ENCODE results near the gene SLC35F4. TPM values are rescaled to one million over a fixed set of nuclear protein-coding genes. Genes with fewer than 3 reads are reported as not detected.

The SLC35F4 gene
- total RNA-seq = not detected

DNA sequence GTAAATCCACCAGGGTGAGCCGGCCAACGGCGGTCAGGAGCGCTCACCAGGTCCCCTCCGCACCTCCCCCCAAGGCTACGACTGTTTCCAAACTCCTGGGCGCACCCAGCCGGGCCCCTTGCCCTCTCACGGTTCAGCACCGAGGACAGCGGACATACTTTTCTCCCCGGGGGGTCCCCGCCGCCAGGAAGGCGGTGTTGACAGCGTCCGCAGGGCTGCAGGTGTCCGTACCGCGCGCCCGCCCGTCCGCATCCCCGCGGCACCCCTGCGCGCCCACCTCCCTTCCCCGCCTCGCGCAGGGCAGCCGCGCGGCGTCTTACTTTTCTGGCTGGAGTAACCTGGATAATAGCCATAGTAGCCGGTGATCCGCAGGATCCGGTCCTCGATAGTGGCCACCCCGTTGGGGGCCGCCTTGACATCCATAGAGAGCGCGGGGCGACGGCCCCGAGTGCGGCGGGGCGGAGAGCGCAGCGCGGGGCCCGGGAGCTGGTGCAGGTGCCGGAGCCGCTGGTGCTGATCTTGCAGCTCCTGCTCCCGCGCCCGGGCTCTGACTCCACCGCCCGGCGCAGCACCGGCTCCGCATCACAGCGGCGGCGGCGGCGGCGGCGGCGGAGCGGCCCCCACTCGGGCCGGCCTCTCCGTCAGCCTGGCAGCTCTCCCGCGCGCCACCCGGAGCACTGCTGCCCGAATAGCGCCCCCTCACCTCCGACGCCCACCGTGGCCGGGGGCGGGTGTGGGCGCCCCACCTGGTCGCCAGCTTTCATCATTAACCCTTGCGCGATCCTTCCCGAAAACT lies at the start of gene SLC35F4:
SLC35F4 (minus strand) TSS at position 690 of the 796 bp plus-strand sequence.
- Mint-ChIP-seq H3K9me3 (no peaks in the 10 kb centered on the region), H3K27me3 (ENCODE audit: low read depth) (no peaks in the 10 kb centered on the region), H3K4me3 (no peak within 1 kb of the TSS), H3K27ac (no peak within 1 kb of the TSS), H3K4me1 (ENCODE audit: low read depth) (no peaks in the 10 kb centered on the region), H3K36me3 (ENCODE audit: insufficient read depth in 2 of 2) (no peaks in the 10 kb centered on the region)
- ATAC-seq (replicated peaks in 1 of 2) (no peak), DNase-seq (no peak)

DNA sequence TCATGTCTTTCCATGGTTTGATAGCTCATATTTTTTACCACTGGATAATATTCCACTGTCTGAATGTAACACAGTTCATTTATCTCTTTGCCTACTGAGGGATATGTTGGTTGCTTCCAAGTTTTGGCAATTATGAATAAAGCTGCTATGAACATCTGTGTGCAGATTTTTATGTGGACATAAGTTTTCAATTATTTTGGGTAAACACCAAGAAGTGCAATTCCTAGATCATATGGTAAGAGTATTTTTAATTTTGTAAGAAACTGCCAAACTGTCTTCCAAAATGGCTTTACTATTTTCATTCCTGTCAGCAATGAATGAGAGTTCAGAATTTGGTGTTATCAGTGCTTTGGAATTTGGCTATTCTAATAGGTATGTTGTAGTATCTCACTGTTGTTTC lies 43.7 kb upstream of the SLC35F4 start:
- no peak overlapping the region for H3K4me3 Mint-ChIP-seq
- DNase-seq (no peak), ATAC-seq (replicated peaks in 1 of 2) (no peak)
- H3K27me3 Mint-ChIP-seq (ENCODE audit: low read depth) = no peaks in the 10 kb centered on the region
- H3K36me3 Mint-ChIP-seq (ENCODE audit: insufficient read depth in 2 of 2) = no peaks in the 10 kb centered on the region
- H3K27ac Mint-ChIP-seq = no peak overlapping the region
- H3K9me3 Mint-ChIP-seq = peaks cover 2 to 6% of the 10 kb centered on the region in 2 donors
- H3K4me1 Mint-ChIP-seq (ENCODE audit: low read depth) = no peaks in the 10 kb centered on the region

DNA sequence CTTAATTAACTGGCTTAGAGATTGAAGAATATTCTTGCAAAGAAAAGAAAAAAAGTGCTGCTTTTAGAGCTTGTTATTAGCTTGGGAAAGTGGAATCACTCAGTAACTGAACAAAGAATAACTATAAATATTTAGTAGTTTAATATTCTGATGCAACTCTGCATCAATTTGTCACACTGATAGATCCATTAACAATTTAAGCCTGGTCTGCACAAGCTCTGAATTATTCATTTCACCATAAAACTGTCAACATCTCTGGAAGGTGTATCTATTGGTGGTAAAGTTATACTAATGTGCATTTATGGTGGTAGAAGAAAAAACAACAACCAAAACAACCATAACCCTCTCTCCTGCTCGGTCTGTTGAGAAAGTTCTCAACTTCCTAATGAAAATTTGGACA lies 38.1 kb upstream of the SLC35F4 start:
- no peaks in the 10 kb centered on the region for H3K36me3 Mint-ChIP-seq (ENCODE audit: insufficient read depth in 2 of 2)
- DNase-seq (no peak), ATAC-seq (replicated peaks in 1 of 2) (no peak)
- H3K27ac Mint-ChIP-seq = no peak overlapping the region
- H3K9me3 Mint-ChIP-seq = peaks cover 3 to 4% of the 10 kb centered on the region in 2 donors
- H3K4me1 Mint-ChIP-seq (ENCODE audit: low read depth) = no peaks in the 10 kb centered on the region
- no peaks in the 10 kb centered on the region for H3K27me3 Mint-ChIP-seq (ENCODE audit: low read depth)
- no peak overlapping the region for H3K4me3 Mint-ChIP-seq

DNA sequence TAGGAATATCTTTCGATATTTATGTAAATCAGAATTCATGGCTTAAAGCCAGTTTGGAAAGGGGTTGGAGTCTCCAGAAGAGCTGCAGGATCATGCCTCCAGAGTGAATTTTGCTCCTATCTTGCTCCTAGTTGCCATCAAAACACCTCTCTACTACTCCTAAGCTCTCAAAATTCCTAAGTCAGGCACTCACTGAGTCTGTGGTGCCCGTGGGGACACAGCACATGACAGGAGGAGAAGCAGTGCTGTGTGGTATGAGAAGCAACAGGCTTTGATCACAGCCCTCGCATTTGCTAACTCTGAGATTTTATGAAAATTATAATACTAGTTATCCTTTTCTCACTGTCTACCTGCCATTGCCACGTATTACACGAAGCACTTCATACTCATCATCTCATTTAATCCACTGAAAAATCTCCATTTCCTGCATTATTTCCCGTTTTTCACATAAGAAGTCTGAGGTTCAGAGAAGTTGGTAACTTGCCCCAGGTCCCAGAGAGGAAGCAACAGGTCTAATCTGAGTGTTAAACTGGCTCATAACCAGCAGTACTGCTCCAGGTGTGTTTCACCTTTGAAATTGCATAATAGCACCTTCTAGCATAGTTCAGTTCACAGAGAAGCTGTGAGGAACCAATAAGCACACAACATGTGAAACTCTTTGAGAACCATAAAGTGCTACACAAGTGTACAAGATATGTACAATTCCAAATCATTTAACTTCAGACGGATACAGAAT lies 33.1 kb upstream of the SLC35F4 start:
- no peak overlapping the region for H3K4me3 Mint-ChIP-seq
- H3K27me3 Mint-ChIP-seq (ENCODE audit: low read depth) = no peaks in the 10 kb centered on the region
- ATAC-seq (replicated peaks in 1 of 2) = no peak
- H3K4me1 Mint-ChIP-seq (ENCODE audit: low read depth) = no peaks in the 10 kb centered on the region
- peaks cover 1 to 4% of the 10 kb centered on the region in 2 donors for H3K9me3 Mint-ChIP-seq
- no peak overlapping the region for H3K27ac Mint-ChIP-seq
- H3K36me3 Mint-ChIP-seq (ENCODE audit: insufficient read depth in 2 of 2) = no peaks in the 10 kb centered on the region
- no peak for DNase-seq

DNA sequence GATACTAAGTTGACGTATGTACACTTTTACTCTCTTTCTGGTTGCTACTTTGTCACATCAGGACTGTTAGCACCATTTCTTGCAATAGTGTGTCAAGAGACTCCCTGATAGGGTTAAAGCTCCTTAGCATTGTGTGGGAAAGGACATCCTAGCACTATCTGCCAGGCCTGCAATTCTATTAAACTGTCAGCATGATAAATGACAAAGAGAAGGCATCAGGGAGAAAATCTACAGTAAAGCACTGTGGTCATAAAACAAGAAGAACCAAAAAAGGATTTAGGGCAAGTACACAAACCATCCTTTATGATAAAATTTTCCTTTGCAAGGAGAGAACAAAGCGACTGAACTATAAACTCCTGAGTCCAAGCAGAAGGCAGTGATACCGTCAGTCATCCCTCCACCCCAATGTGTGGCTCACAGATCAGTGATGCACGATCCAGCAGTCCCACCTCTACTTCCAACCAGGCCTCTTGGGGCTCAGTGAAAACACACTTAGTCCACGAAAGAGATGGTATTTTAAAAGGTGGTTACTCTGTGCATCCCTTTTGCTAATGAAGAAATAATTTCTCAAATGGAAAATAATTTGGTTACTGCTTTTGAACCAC lies 31.4 kb upstream of the SLC35F4 start:
- H3K36me3 Mint-ChIP-seq (ENCODE audit: insufficient read depth in 2 of 2) = no peaks in the 10 kb centered on the region
- H3K9me3 Mint-ChIP-seq = peaks cover 1 to 4% of the 10 kb centered on the region in 2 donors
- ATAC-seq (replicated peaks in 1 of 2) = no peak
- H3K4me3 Mint-ChIP-seq = no peak overlapping the region
- H3K27ac Mint-ChIP-seq = no peak overlapping the region
- H3K27me3 Mint-ChIP-seq (ENCODE audit: low read depth) = no peaks in the 10 kb centered on the region
- DNase-seq = no peak
- no peaks in the 10 kb centered on the region for H3K4me1 Mint-ChIP-seq (ENCODE audit: low read depth)

DNA sequence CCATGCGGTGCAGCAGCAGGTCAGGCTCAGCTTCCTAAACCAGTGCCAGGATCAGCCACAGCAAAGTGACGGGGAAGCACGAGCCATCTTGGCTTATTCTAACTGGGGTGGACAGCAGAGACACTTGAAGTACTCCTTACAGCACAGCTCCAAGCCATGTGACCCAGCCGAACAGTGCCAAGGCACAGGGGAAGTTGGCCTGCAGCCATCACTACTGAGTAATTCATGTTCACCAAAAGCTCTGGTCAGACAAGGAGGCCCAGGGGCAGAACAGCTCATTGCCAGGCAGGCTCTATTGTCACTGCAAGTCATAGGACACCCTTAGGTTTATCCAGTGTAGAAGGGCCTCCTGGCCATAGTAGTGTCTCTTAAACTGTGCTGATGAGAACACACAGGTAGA lies 23.4 kb upstream of the SLC35F4 start:
- Mint-ChIP-seq H3K36me3 (ENCODE audit: insufficient read depth in 2 of 2) (no peaks in the 10 kb centered on the region), H3K9me3 (no peaks in the 10 kb centered on the region), H3K4me1 (ENCODE audit: low read depth) (no peaks in the 10 kb centered on the region), H3K27ac (no peak overlapping the region), H3K4me3 (no peak overlapping the region), H3K27me3 (ENCODE audit: low read depth) (no peaks in the 10 kb centered on the region)
- ATAC-seq (replicated peaks in 1 of 2) = no peak
- DNase-seq = no peak

DNA sequence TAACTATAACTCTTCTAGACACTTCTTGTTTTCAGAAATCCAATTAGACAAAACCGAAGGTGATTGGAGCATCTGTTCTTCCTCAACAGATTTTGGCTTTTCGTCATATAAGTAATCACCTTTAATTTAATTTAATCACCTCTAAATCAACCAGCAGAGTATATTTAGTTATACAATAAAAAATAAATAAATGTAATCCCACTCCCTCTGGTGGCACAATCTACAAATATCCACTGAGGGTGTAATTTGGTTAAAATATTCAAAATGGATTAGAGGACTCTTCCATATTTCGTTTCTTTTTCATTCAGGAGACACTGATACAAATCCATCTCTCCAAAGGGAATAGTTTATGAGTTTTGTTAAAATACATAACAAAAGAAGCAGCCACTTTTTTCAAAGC lies 18.3 kb upstream of the SLC35F4 start:
- DNase-seq (no peak), ATAC-seq (replicated peaks in 1 of 2) (no peak)
- Mint-ChIP-seq H3K9me3 (no peaks in the 10 kb centered on the region), H3K27me3 (ENCODE audit: low read depth) (no peaks in the 10 kb centered on the region), H3K36me3 (ENCODE audit: insufficient read depth in 2 of 2) (no peaks in the 10 kb centered on the region), H3K4me3 (no peak overlapping the region), H3K4me1 (ENCODE audit: low read depth) (no peaks in the 10 kb centered on the region), H3K27ac (no peak overlapping the region)

DNA sequence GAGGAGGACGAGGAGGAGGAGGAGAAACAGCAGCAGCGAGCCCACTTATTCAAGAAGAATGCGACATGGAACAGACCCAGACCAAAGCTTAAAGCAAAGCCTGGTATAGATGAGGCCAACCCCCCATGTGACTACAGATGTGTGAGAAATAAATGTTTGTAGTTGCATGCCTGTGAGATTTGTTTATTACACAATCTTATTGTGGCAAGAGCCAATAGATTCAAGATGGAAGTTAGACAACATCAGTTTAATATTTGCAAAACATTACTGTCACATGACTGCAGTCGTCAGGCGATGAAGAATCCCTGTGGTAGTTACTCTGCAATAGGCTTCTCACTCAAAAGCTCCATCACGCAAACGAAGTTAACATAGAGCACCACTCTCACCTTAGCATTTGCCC lies 17.2 kb upstream of the SLC35F4 start:
- no peak for ATAC-seq (replicated peaks in 1 of 2)
- Mint-ChIP-seq H3K36me3 (ENCODE audit: insufficient read depth in 2 of 2) (no peaks in the 10 kb centered on the region), H3K4me1 (ENCODE audit: low read depth) (no peaks in the 10 kb centered on the region), H3K9me3 (peaks cover 0 to 5% of the 10 kb centered on the region in 2 donors), H3K27me3 (ENCODE audit: low read depth) (no peaks in the 10 kb centered on the region), H3K4me3 (no peak overlapping the region), H3K27ac (no peak overlapping the region)
- DNase-seq = no peak

DNA sequence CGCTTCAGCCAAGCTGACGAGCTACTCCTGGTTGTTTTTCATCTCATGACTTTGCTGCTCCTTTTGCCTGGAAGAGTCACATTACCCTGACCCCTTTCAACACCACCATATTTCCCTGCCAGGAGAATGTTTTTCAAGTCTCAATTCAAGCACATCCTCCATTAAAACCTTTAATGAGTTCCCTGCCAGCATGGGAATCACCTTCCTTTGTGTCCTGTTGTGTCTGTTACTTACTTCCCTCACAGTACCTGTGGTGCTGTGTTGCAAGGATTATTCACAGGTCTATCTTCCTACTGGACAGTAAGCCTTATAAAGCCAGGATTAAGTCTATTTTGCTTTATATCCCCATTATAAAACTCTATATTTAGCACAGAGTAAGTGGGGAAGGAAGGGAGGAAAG lies 13.6 kb upstream of the SLC35F4 start:
- H3K27me3 Mint-ChIP-seq (ENCODE audit: low read depth) = no peaks in the 10 kb centered on the region
- no peaks in the 10 kb centered on the region for H3K4me1 Mint-ChIP-seq (ENCODE audit: low read depth)
- H3K27ac Mint-ChIP-seq = no peak overlapping the region
- H3K9me3 Mint-ChIP-seq = peaks cover 0 to 9% of the 10 kb centered on the region in 2 donors
- no peak for ATAC-seq (replicated peaks in 1 of 2)
- DNase-seq = no peak
- peaks cover 0 to 1% of the 10 kb centered on the region in 2 donors for H3K36me3 Mint-ChIP-seq (ENCODE audit: insufficient read depth in 2 of 2)
- H3K4me3 Mint-ChIP-seq = no peak overlapping the region

DNA sequence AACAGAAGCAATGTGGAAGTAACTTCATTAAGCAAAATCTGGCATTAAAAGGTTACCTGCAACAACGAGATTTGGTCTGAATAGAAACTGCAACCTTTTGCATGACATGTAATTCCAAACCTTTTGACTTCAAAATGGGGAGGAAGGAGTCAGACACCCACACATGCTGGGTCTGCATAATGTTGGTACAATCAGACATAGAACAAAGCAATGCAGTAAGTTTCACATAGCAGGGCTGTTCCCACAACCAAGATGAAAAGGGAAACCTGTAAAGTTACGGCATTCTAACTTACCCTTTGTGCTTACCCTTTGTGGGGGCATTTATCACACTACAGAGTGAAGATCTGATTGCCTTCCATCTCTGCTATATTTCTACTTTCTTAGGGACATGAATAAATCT lies 10.1 kb upstream of the SLC35F4 start:
- Mint-ChIP-seq H3K4me1 (ENCODE audit: low read depth) (no peaks in the 10 kb centered on the region), H3K4me3 (no peak overlapping the region), H3K27me3 (ENCODE audit: low read depth) (no peaks in the 10 kb centered on the region), H3K36me3 (ENCODE audit: insufficient read depth in 2 of 2) (peaks cover 0 to 1% of the 10 kb centered on the region in 2 donors), H3K27ac (no peak overlapping the region), H3K9me3 (peaks cover 0 to 9% of the 10 kb centered on the region in 2 donors)
- ATAC-seq (replicated peaks in 1 of 2) (no peak), DNase-seq (no peak)

DNA sequence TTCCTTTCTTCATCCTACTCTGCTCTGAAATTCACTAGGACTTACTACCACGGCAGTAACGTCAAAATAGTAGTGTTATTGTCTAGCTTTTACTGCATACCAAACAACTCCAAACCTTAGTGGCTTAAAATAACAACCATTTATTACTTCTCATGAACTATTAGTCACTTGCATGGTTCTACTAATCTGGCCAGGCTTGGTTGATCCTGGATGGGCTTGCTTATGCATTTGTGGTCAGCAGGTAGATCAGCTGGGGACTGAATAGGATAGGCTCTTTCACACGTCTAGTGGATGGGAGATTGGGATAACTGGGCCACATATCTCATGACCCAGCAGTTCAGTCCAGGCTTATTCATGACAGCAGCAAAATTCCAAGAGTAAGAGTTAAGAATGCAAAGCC lies 9.4 kb upstream of the SLC35F4 start:
- H3K27me3 Mint-ChIP-seq (ENCODE audit: low read depth) = no peaks in the 10 kb centered on the region
- no peak overlapping the region for H3K4me3 Mint-ChIP-seq
- peaks cover 0 to 1% of the 10 kb centered on the region in 2 donors for H3K36me3 Mint-ChIP-seq (ENCODE audit: insufficient read depth in 2 of 2)
- H3K9me3 Mint-ChIP-seq = peaks cover 0 to 9% of the 10 kb centered on the region in 2 donors
- H3K4me1 Mint-ChIP-seq (ENCODE audit: low read depth) = no peaks in the 10 kb centered on the region
- DNase-seq (no peak), ATAC-seq (replicated peaks in 1 of 2) (no peak)
- no peak overlapping the region for H3K27ac Mint-ChIP-seq

DNA sequence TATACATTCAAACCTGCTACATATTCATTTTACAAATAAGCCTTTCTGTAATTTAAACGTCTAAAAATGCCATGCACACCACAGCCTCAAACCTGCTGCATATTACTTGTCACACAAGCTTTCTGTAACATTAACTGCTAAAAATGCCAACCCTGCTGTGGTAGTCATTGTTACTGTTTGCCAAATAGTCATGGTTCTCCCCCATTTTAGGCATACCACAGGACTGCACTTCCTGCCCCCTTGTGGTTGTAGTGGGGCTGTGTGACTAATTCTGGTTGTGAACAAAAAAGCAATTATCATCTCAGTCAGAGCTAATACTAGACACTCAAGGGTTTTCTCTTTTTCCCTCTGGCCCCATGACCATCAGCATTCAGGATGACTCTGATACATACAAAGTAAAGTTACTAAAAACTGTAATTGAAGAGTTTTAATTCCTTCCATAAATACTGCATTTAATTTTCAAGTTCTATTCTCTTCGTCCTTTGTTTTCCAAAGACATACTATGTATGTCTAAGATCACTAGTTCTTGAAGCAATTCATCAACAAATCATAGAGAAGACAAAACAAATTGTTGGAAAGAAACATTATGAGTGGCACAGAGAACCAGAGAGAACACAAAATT lies 5.7 kb upstream of the SLC35F4 start:
- no peaks in the 10 kb centered on the region for H3K9me3 Mint-ChIP-seq
- H3K27me3 Mint-ChIP-seq (ENCODE audit: low read depth) = no peaks in the 10 kb centered on the region
- no peak overlapping the region for H3K4me3 Mint-ChIP-seq
- DNase-seq (peak; percentile 3 to 18), ATAC-seq (replicated peaks in 1 of 2) (peak; percentile 47 to 52)
- no peaks in the 10 kb centered on the region for H3K4me1 Mint-ChIP-seq (ENCODE audit: low read depth)
- no peak overlapping the region for H3K27ac Mint-ChIP-seq
- H3K36me3 Mint-ChIP-seq (ENCODE audit: insufficient read depth in 2 of 2) = no peaks in the 10 kb centered on the region
